Activated naive CD4-positive, alpha-beta T cell treated with anti-CD3 and anti-CD28 coated beads, Interleukin-2, amount 10 ng/mL, durations not matched to agents 7 days and 5 days (primary cell): ENCODE data around the gene PSMC5.
"Not testable (repeated sequence)": the region's sequence is repeated elsewhere in the genome, so short reads cannot be mapped to it uniquely, and the experiment has no call there.

ENCODE experiments used
- CTCF ChIA-PET: fragments of 350-600 bp; sonication (Branson Sonifier 250); formaldehyde crosslinking; loops from one replicate; lab custom pipeline; 2021; ENCODE audit warnings: antibody characterized with exemption; lab: Charles Lee
- DNase-seq: peaks from one replicate; pipeline ENCODE4 v3.0.0-alpha.2; 2020
- H3K27ac Mint-ChIP-seq: one replicate; pipeline ENCODE4 v1.8.0; 2021; ENCODE audit warnings: mild to moderate bottlenecking, moderate library complexity, mixed read lengths
- H3K27me3 Mint-ChIP-seq: one replicate; pipeline ENCODE4 v1.8.0; 2021; ENCODE audit warnings: mild to moderate bottlenecking, mixed read lengths
- H3K36me3 Mint-ChIP-seq: one replicate; pipeline ENCODE4 v1.8.0; 2021; ENCODE audit warnings: mixed read lengths
- H3K4me1 Mint-ChIP-seq: one replicate; pipeline ENCODE4 v1.8.0; 2021; ENCODE audit warnings: mixed read lengths
- H3K4me3 Mint-ChIP-seq: one replicate; pipeline ENCODE4 v1.8.0; 2021; ENCODE audit warnings: mild to moderate bottlenecking, moderate library complexity, mixed read lengths
- H3K9me3 Mint-ChIP-seq: one replicate; pipeline ENCODE4 v1.8.0; 2021; ENCODE audit warnings: mixed read lengths

Gene PSMC5

GRCh38 chr17:63874693-63875092 lies 47.5 kb downstream of the PSMC5 start:
- CTCF ChIA-PET, result interaction anchor here (0.6 to 2.3 kb wide), 3 partner anchors 9 to 23 kb away, joined by 3 to 7 read pairs (median 3); no protein-coding TSS in a partner anchor
- not testable (repeated sequence) for H3K36me3 Mint-ChIP-seq, H3K4me3 Mint-ChIP-seq, H3K9me3 Mint-ChIP-seq, H3K27ac Mint-ChIP-seq, DNase-seq, H3K4me1 Mint-ChIP-seq
- H3K27me3 Mint-ChIP-seq, result peaks cover 47% of the 10 kb centered on the region

GRCh38 chr17:63878413-63878812 lies 51.2 kb downstream of the PSMC5 start:
- not testable (repeated sequence) for DNase-seq, H3K27ac Mint-ChIP-seq, H3K9me3 Mint-ChIP-seq, H3K36me3 Mint-ChIP-seq, H3K4me1 Mint-ChIP-seq, H3K4me3 Mint-ChIP-seq
- peaks cover 54% of the 10 kb centered on the region for H3K27me3 Mint-ChIP-seq
- CTCF ChIA-PET, result interaction anchor here (1.1 to 2.7 kb wide), 5 partner anchors 9 to 451 kb away, joined by 4 to 10 read pairs (median 4); no protein-coding TSS in a partner anchor

GRCh38 chr17:63880706-63881105 lies 53.5 kb downstream of the PSMC5 start:
- Mint-ChIP-seq H3K36me3 (no peaks in the 10 kb centered on the region), H3K4me3 (no peak overlapping the region), H3K27ac (no peak overlapping the region), H3K9me3 (no peaks in the 10 kb centered on the region), H3K4me1 (no peaks in the 10 kb centered on the region), H3K27me3 (peaks cover 62% of the 10 kb centered on the region)
- DNase-seq, result no peak
- CTCF ChIA-PET, result interaction anchor here (1.2 to 1.3 kb wide), 2 partner anchors 15 to 19 kb away, joined by 3 read pairs; no protein-coding TSS in a partner anchor

GRCh38 chr17:63881337-63881736 lies 54.1 kb downstream of the PSMC5 start:
- H3K4me1 Mint-ChIP-seq, DNase-seq, H3K9me3 Mint-ChIP-seq, H3K4me3 Mint-ChIP-seq, H3K36me3 Mint-ChIP-seq, H3K27ac Mint-ChIP-seq: not testable (repeated sequence)
- H3K27me3 Mint-ChIP-seq, result peaks cover 57% of the 10 kb centered on the region
- CTCF ChIA-PET, result interaction anchor here (0.5 to 2.4 kb wide), 5 partner anchors 15 to 547 kb away, joined by 3 to 8 read pairs (median 3); no protein-coding TSS in a partner anchor
